HEK293 (cell line): ENCODE measurements around the gene RASA3.

Source experiments
- CTCF ChIA-PET: fragments of 350-600 bp; formaldehyde crosslinking; extraction: SDS; loops from one replicate; lab custom pipeline; 2021; ENCODE audit warnings: antibody characterized with exemption; lab: Yijun Ruan, JAX
- POLR2A ChIA-PET: fragments of 300-600 bp; formaldehyde crosslinking; extraction: SDS; loops from one replicate; lab custom pipeline; 2020; ENCODE audit warnings: antibody characterized with exemption, inconsistent platforms; lab: Yijun Ruan, JAX
- H3K27ac ChIP-seq: fragments of 200-500 bp; sonication (Bioruptor generic); 2 replicates; pipeline ENCODE4 v1.5.1; 2014; ENCODE audit warnings: low read depth, low read length, control low read depth, inconsistent platforms; ENCODE audit errors: extremely low read depth
- H3K36me3 ChIP-seq, 2 experiments: fragments of 200-500 bp in 1 of 2; sonication (Bioruptor generic) in 1 of 2; 1 replicate in 1 of 2; 2 replicates in 1 of 2; pipeline ENCODE4 v1.5.1; 2014 to 2017; ENCODE audit warnings: inconsistent platforms in 2 of 2, low read length in 2 of 2; ENCODE audit not compliant: control insufficient read depth in 2 of 2, insufficient read depth in 1 of 2
- H3K4me1 ChIP-seq: fragments of 200-500 bp; sonication (Bioruptor generic); 2 replicates; pipeline ENCODE4 v1.5.1; 2014; ENCODE audit warnings: mild to moderate bottlenecking, low read length, inconsistent platforms; ENCODE audit not compliant: control insufficient read depth, insufficient read depth
- H3K4me3 ChIP-seq: 2 replicates; pipeline ENCODE4 v1.5.1; 2011; ENCODE audit warnings: low read depth, mild to moderate bottlenecking, control low read depth, low read length, moderate library complexity
- H3K9me3 ChIP-seq: fragments of 200-500 bp; sonication (Bioruptor generic); 2 replicates; pipeline ENCODE4 v1.5.1; 2014; ENCODE audit warnings: low read depth, low read length, inconsistent platforms; ENCODE audit not compliant: control insufficient read depth, insufficient read depth
- GFI1B ChIP-seq: fragments of 450-650 bp; formaldehyde crosslinking; IDR thresholded peaks from 2 replicates; pipeline ENCODE4 v1.5.1; 2016; ENCODE audit warnings: missing biosample characterization, missing genetic modification characterization
- GLIS1 ChIP-seq: fragments of 450-650 bp; formaldehyde crosslinking; IDR thresholded peaks from 2 replicates; pipeline ENCODE4 v1.5.1; 2016; ENCODE audit warnings: missing biosample characterization, missing genetic modification characterization
- OSR2 ChIP-seq: fragments of 450-650 bp; formaldehyde crosslinking; IDR thresholded peaks from 2 replicates; pipeline ENCODE4 v1.5.1; 2016; ENCODE audit warnings: missing biosample characterization, missing genetic modification characterization
- ZBTB8A ChIP-seq: fragments of 450-650 bp; formaldehyde crosslinking; IDR thresholded peaks from 2 replicates; pipeline ENCODE4 v1.5.1; 2016; ENCODE audit warnings: missing biosample characterization, missing genetic modification characterization
- ZEB2 ChIP-seq: fragments of 450-650 bp; formaldehyde crosslinking; IDR thresholded peaks from 2 replicates; pipeline ENCODE4 v1.5.1; 2016; ENCODE audit warnings: missing biosample characterization, missing genetic modification characterization
- ZIC2 ChIP-seq: fragments of 450-650 bp; formaldehyde crosslinking; IDR thresholded peaks from 2 replicates; pipeline ENCODE4 v1.5.1; 2016; ENCODE audit warnings: missing biosample characterization, missing genetic modification characterization
- ZNF121 ChIP-seq: fragments of 450-650 bp; formaldehyde crosslinking; IDR thresholded peaks from 2 replicates; pipeline ENCODE4 v1.5.1; 2016; ENCODE audit warnings: missing biosample characterization, missing genetic modification characterization
- ZNF138 ChIP-seq: fragments of 450-650 bp; formaldehyde crosslinking; IDR thresholded peaks from 2 replicates; pipeline ENCODE4 v1.5.1; 2016; ENCODE audit warnings: missing biosample characterization, missing genetic modification characterization, borderline replicate concordance
- ZNF155 ChIP-seq: fragments of 450-650 bp; formaldehyde crosslinking; IDR thresholded peaks from 2 replicates; pipeline ENCODE4 v1.5.1; 2016; ENCODE audit warnings: missing biosample characterization, missing genetic modification characterization
- ZNF266 ChIP-seq: fragments of 450-650 bp; formaldehyde crosslinking; IDR thresholded peaks from 2 replicates; pipeline ENCODE4 v1.5.1; 2016; ENCODE audit warnings: missing biosample characterization, missing genetic modification characterization, low read depth
- ZNF302 ChIP-seq: fragments of 450-650 bp; formaldehyde crosslinking; IDR thresholded peaks from 2 replicates; pipeline ENCODE4 v1.5.1; 2016; ENCODE audit warnings: missing biosample characterization, missing genetic modification characterization, low read depth
- ZNF416 ChIP-seq: fragments of 450-650 bp; formaldehyde crosslinking; IDR thresholded peaks from 2 replicates; pipeline ENCODE4 v1.5.1; 2016; ENCODE audit warnings: missing biosample characterization, missing genetic modification characterization
- ZNF561 ChIP-seq: fragments of 450-650 bp; IDR thresholded peaks from 2 replicates; pipeline ENCODE4 v1.5.1; 2018; ENCODE audit warnings: missing biosample characterization, missing genetic modification characterization, borderline replicate concordance
- ZNF600 ChIP-seq: fragments of 450-650 bp; formaldehyde crosslinking; IDR thresholded peaks from 2 replicates; pipeline ENCODE4 v1.5.1; 2016; ENCODE audit warnings: missing biosample characterization, missing genetic modification characterization
- ZNF629 ChIP-seq: fragments of 450-650 bp; formaldehyde crosslinking; IDR thresholded peaks from 2 replicates; pipeline ENCODE4 v1.5.1; 2017; ENCODE audit warnings: missing biosample characterization, missing genetic modification characterization
- ZNF660 ChIP-seq: fragments of 450-650 bp; IDR thresholded peaks from 2 replicates; pipeline ENCODE4 v1.5.1; 2018; ENCODE audit warnings: missing biosample characterization, mild to moderate bottlenecking, missing genetic modification characterization
- TF ChIP-seq, protein P1 (sequence below): fragments of 450-650 bp; formaldehyde crosslinking; optimal IDR thresholded peaks from 2 replicates; pipeline ENCODE3; 2016; ENCODE audit warnings: missing biosample characterization, mild to moderate bottlenecking, missing genetic modification characterization
- TF ChIP-seq, protein P2 (sequence below): fragments of 450-650 bp; formaldehyde crosslinking; conservative IDR thresholded peaks from 2 replicates; pipeline ENCODE4 v1.5.1; 2016; ENCODE audit warnings: low read depth, missing biosample characterization, missing genetic modification characterization
- TF ChIP-seq, protein P3 (sequence below): fragments of 450-650 bp; formaldehyde crosslinking; IDR thresholded peaks from 2 replicates; pipeline ENCODE4 v1.5.1; 2016; ENCODE audit warnings: missing biosample characterization, missing genetic modification characterization
- TF ChIP-seq, protein P4 (sequence below): fragments of 450-650 bp; formaldehyde crosslinking; IDR thresholded peaks from 2 replicates; pipeline ENCODE4 v1.5.1; 2016; ENCODE audit warnings: missing biosample characterization, missing genetic modification characterization

Gene RASA3

GRCh38 chr13:114131583-114132418 lies 622 bp downstream of the RASA3 start (continued):
- TF ChIP-seq, protein P1, sequence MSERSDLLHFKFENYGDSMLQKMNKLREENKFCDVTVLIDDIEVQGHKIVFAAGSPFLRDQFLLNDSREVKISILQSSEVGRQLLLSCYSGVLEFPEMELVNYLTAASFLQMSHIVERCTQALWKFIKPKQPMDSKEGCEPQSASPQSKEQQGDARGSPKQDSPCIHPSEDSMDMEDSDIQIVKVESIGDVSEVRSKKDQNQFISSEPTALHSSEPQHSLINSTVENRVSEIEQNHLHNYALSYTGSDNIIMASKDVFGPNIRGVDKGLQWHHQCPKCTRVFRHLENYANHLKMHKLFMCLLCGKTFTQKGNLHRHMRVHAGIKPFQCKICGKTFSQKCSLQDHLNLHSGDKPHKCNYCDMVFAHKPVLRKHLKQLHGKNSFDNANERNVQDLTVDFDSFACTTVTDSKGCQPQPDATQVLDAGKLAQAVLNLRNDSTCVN (tag by site-specific recombination): peak; percentile 100
- TF ChIP-seq ZNF266 (tag by site-specific recombination) (0 out of 2 replicates have a peak, but pooled peaks have one; percentile 23), ZEB2 (tag by site-specific recombination) (peak; percentile 52; the same call in 1 of the 2 replicates), GFI1B (tag by site-specific recombination) (no peak), ZNF121 (tag by site-specific recombination) (no peak), ZNF155 (tag by site-specific recombination) (no peak), ZBTB8A (tag by site-specific recombination) (peak; percentile 54), ZNF629 (tag by site-specific recombination) (peak; percentile 51; the same call in 1 of the 2 replicates), ZNF302 (no peak), ZNF660 (tag by site-specific recombination) (no peak)
- TF ChIP-seq, all 188 proteins: peak for 42

DNA sequence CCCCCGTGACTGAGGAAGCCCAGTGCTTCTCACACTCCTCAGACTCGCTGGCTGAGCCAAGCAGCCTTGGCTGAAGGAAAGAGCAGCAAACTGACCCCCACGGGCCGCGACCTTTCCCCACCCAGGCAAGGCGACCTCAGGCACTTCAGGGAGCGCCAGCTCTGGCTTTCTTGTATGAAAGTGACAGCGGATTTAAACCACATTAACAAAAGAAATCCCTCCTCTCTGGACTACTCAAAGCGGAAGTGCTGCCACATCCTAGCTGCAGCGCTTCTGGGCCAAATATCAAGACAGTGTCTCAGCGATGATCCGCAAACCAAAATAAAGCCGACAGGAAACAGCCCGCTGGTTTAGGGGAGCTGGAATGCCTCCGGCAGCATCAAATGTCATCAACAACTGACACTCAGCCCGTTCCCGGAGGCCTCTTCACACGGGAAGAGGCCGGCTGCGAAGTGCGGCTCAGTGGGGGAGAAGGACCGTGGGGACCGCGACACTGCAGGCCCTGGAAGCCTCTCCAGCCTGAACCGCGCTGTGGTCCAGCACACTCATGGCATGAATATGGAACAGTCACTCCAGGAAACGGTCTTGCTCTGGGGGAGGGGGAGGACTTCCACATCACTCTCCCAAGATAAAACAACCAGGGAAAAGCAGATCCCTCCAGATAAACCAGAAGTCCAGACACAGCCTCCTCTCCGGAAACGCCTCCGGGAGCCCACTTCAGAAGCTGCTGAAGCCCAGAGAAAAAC lies 1.4 kb downstream of the RASA3 start:
- Histone ChIP-seq H3K4me1 (no peaks in the 10 kb centered on the region), H3K4me3 (peak overlapping the region; percentile 48), H3K27ac (no peak overlapping the region), H3K36me3 (no peaks in the 10 kb centered on the region), H3K9me3 (no peaks in the 10 kb centered on the region)
- TF ChIP-seq GLIS1 (tag by site-specific recombination): peak; percentile 63
- TF ChIP-seq ZNF561 (tag by site-specific recombination): 0 out of 2 replicates have a peak, but pooled peaks have one; percentile 26
- TF ChIP-seq ZIC2: peak; percentile 9
- peak; percentile 95 for TF ChIP-seq ZNF600
- TF ChIP-seq, protein P2, sequence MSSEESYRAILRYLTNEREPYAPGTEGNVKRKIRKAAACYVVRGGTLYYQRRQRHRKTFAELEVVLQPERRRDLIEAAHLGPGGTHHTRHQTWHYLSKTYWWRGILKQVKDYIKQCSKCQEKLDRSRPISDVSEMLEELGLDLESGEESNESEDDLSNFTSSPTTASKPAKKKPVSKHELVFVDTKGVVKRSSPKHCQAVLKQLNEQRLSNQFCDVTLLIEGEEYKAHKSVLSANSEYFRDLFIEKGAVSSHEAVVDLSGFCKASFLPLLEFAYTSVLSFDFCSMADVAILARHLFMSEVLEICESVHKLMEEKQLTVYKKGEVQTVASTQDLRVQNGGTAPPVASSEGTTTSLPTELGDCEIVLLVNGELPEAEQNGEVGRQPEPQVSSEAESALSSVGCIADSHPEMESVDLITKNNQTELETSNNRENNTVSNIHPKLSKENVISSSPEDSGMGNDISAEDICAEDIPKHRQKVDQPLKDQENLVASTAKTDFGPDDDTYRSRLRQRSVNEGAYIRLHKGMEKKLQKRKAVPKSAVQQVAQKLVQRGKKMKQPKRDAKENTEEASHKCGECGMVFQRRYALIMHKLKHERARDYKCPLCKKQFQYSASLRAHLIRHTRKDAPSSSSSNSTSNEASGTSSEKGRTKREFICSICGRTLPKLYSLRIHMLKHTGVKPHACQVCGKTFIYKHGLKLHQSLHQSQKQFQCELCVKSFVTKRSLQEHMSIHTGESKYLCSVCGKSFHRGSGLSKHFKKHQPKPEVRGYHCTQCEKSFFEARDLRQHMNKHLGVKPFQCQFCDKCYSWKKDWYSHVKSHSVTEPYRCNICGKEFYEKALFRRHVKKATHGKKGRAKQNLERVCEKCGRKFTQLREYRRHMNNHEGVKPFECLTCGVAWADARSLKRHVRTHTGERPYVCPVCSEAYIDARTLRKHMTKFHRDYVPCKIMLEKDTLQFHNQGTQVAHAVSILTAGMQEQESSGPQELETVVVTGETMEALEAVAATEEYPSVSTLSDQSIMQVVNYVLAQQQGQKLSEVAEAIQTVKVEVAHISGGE (tag by site-specific recombination): no peak
- no peak for TF ChIP-seq ZNF138 (tag by site-specific recombination)
- TF ChIP-seq OSR2 (tag by site-specific recombination): peak; percentile 53; the same call in 1 of the 2 replicates
- TF ChIP-seq, protein P3, sequence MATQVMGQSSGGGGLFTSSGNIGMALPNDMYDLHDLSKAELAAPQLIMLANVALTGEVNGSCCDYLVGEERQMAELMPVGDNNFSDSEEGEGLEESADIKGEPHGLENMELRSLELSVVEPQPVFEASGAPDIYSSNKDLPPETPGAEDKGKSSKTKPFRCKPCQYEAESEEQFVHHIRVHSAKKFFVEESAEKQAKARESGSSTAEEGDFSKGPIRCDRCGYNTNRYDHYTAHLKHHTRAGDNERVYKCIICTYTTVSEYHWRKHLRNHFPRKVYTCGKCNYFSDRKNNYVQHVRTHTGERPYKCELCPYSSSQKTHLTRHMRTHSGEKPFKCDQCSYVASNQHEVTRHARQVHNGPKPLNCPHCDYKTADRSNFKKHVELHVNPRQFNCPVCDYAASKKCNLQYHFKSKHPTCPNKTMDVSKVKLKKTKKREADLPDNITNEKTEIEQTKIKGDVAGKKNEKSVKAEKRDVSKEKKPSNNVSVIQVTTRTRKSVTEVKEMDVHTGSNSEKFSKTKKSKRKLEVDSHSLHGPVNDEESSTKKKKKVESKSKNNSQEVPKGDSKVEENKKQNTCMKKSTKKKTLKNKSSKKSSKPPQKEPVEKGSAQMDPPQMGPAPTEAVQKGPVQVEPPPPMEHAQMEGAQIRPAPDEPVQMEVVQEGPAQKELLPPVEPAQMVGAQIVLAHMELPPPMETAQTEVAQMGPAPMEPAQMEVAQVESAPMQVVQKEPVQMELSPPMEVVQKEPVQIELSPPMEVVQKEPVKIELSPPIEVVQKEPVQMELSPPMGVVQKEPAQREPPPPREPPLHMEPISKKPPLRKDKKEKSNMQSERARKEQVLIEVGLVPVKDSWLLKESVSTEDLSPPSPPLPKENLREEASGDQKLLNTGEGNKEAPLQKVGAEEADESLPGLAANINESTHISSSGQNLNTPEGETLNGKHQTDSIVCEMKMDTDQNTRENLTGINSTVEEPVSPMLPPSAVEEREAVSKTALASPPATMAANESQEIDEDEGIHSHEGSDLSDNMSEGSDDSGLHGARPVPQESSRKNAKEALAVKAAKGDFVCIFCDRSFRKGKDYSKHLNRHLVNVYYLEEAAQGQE (tag by site-specific recombination): peak; percentile 47
- TF ChIP-seq, protein P4, sequence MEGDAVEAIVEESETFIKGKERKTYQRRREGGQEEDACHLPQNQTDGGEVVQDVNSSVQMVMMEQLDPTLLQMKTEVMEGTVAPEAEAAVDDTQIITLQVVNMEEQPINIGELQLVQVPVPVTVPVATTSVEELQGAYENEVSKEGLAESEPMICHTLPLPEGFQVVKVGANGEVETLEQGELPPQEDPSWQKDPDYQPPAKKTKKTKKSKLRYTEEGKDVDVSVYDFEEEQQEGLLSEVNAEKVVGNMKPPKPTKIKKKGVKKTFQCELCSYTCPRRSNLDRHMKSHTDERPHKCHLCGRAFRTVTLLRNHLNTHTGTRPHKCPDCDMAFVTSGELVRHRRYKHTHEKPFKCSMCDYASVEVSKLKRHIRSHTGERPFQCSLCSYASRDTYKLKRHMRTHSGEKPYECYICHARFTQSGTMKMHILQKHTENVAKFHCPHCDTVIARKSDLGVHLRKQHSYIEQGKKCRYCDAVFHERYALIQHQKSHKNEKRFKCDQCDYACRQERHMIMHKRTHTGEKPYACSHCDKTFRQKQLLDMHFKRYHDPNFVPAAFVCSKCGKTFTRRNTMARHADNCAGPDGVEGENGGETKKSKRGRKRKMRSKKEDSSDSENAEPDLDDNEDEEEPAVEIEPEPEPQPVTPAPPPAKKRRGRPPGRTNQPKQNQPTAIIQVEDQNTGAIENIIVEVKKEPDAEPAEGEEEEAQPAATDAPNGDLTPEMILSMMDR (tag by site-specific recombination): no peak
- TF ChIP-seq ZNF416 (tag by site-specific recombination): no peak
- ChIA-PET POLR2A (interaction anchor here (0.9 kb wide), 1 partner anchor 12 kb away, joined by 3 read pairs; no protein-coding TSS in a partner anchor), CTCF (interaction anchor here (0.6 kb wide), 1 partner anchor 93 kb away, joined by 3 read pairs; no protein-coding TSS in a partner anchor)
